ENCODE measurements around the gene GDPD2.

Gene GDPD2

DNA sequence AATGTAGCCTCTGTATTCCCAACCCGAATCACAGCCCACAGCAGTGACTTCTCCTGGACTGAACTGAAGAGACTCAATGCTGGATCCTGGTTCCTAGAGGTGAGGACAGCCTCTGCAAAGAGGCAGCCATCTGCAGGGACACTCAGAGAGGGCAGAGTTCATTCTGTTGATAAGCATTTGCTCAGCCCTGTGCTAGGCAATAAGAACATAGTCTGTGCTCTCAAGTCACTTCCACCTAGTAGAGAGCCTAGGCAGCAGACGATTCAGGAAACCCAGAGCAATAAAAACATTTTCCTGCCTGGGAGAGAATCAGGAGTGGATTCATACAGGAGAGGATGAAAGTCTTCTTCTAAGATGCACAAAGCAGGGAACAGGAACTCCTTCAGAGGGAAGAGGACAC lies 4.3 kb downstream of the GDPD2 start:
- DNase-seq (ENCODE audit: low read depth in 1 of 2, low spot score in 1 of 2) = no peak
- in situ Hi-C loops (cut with HindIII; ENCODE audit: low pct_unique_long_range_greater_than_20kb, low sequenced_read_pairs) = no loop called here
- TF ChIP-seq JUND (IDR thresholded peaks at IDR 0.05; ENCODE audit: low read depth) = no peak

DNA sequence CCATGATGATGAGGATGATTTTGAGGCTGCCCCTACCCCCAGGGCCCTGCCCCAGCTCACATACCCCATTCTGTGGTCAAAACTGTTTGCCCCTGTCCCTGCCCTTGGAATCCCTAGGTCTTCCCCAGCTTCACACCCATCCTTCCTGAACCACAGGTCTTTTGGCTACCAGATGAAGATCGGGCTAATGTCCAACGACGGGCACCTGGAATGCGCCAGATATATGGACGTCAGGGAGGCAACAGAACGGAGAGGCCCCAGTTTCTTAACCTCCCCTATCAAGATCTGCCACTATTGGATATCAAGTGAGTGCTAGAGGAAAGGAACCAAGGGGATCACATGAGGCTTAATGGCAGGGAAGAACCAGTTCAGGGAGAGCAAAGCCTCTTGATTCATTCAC lies 6.6 kb downstream of the GDPD2 start:
- in situ Hi-C loops (cut with HindIII; ENCODE audit: low pct_unique_long_range_greater_than_20kb, low sequenced_read_pairs) = no loop called here
- DNase-seq (ENCODE audit: low read depth in 1 of 2, low spot score in 1 of 2) = no peak
- no peak for TF ChIP-seq JUND (IDR thresholded peaks at IDR 0.05; ENCODE audit: low read depth)

GRCh38 chrX:70432936-70433847 lies 10.1 kb downstream of the GDPD2 start:
- TF ChIP-seq JUND (IDR thresholded peaks at IDR 0.05; ENCODE audit: low read depth) = no peak
- DNase-seq (ENCODE audit: low read depth in 1 of 2, low spot score in 1 of 2) = no peak
- in situ Hi-C loops (cut with HindIII; ENCODE audit: low pct_unique_long_range_greater_than_20kb, low sequenced_read_pairs) = no loop called here

GRCh38 chrX:70433848-70434351 lies 10.8 kb downstream of the GDPD2 start:
- in situ Hi-C loops (cut with HindIII; ENCODE audit: low pct_unique_long_range_greater_than_20kb, low sequenced_read_pairs) = no loop called here
- DNase-seq (ENCODE audit: low read depth in 1 of 2, low spot score in 1 of 2) = peak; percentile 37 to 71
- TF ChIP-seq JUND (IDR thresholded peaks at IDR 0.05; ENCODE audit: low read depth) = no peak

DNA sequence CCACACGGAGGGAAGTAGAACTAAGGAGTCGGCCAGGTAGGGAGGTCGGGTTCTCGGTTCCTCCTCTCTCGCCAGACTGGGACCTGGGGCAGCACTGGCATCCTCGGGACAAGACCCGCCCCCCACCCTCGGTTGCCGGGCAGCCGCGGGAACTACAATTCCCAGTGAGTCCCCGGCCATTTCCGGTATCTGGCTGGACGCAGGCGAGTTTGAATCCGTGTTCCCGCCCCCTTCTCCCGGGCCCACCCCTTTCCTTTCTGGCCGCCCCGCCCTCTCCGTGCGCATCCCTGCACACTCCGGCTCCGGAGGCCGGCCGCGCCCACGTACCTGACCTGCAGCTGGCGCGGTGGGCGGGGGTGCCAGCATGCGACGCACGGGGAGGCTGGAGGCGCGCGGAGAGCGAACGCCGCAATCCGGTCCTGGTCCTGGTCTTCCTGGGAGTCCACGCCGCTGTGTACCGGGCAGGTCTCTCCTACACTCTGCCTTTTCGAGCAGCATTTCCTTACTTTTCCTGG lies 11.3 kb downstream of the GDPD2 start:
- DNase-seq (ENCODE audit: low read depth in 1 of 2, low spot score in 1 of 2) = peak; percentile 74 to 87
- in situ Hi-C loops (cut with HindIII; ENCODE audit: low pct_unique_long_range_greater_than_20kb, low sequenced_read_pairs) = no loop called here

GRCh38 chrX:70434914-70435586 lies 11.9 kb downstream of the GDPD2 start:
- in situ Hi-C loops (cut with HindIII; ENCODE audit: low pct_unique_long_range_greater_than_20kb, low sequenced_read_pairs) = no loop called here
- no peak for DNase-seq (ENCODE audit: low read depth in 1 of 2, low spot score in 1 of 2)
- TF ChIP-seq JUND (IDR thresholded peaks at IDR 0.05; ENCODE audit: low read depth) = no peak

More for the DNA sequence above, 11.3 kb downstream of the GDPD2 start:
- no peak for TF ChIP-seq JUND (IDR thresholded peaks at IDR 0.05; ENCODE audit: low read depth)

- in situ Hi-C loops (cut with HindIII; ENCODE audit: low pct_unique_long_range_greater_than_20kb, low sequenced_read_pairs) = no loop called here
- no peak for DNase-seq (ENCODE audit: low read depth in 1 of 2, low spot score in 1 of 2)
- TF ChIP-seq JUND (IDR thresholded peaks at IDR 0.05; ENCODE audit: low read depth) = no peak
Observed at GRCh38 chrX:70436343-70436742, 13.2 kb downstream of the GDPD2 start.

DNA sequence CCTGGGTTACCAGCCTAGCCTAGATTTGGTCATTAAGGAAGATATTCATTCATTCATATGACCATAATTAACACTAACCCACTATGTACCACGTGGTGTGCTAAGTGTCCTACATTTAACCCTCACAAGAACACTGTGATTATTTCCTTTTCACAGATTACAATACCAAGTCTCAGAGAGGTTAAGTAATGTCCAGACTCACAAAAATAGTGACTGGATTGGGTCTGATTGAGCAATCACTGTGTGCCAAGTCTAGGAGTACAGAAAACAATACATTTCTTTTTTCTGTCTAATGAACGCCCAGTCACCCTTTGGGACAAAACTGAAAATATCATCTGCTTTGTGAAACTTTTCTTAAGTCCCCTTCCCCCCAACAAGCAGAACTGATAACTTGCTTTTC lies 13.9 kb downstream of the GDPD2 start:
- no peak for DNase-seq (ENCODE audit: low read depth in 1 of 2, low spot score in 1 of 2)
- in situ Hi-C loops (cut with HindIII; ENCODE audit: low pct_unique_long_range_greater_than_20kb, low sequenced_read_pairs) = no loop called here
- TF ChIP-seq JUND (IDR thresholded peaks at IDR 0.05; ENCODE audit: low read depth) = no peak

DNA sequence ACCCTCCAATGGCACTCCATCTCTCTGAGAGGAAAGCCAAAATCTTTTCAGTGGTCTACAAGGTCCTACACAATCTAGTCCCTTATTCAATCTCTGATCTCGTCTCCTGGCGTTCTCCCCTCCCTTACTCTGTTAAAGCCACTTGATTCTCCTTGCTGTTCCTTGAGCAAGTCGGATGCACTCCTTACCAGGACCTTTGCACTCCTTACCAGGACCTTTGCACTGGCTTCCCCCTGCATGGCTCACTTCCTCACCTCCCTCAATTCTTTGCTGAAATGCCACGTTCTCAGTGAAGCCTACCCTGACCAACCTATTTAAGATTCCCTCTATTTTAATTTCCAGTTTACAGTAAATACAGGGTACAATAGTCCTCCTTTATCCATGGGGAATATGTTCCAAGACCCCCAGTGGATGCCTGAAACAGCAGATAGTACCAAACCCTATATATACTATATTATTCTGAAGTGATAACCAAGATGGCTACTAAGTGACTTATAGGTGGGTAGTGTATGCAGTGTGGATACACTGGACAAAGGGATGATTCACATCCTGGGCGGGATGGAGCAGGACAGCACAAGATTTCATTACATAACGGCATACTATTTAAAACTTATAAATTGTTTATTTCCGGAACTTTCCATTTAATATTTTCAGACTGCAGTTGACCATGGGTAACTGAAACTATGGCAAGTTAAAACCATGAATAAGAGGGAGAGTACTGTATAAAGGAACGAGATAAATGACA lies 15.0 kb downstream of the GDPD2 start:
- DNase-seq (ENCODE audit: low read depth in 1 of 2, low spot score in 1 of 2) = no peak
- TF ChIP-seq JUND (IDR thresholded peaks at IDR 0.05; ENCODE audit: low read depth) = no peak
- in situ Hi-C loops (cut with HindIII; ENCODE audit: low pct_unique_long_range_greater_than_20kb, low sequenced_read_pairs) = no loop called here

GRCh38 chrX:70439016-70439415 lies 15.9 kb downstream of the GDPD2 start:
- in situ Hi-C loops (cut with HindIII; ENCODE audit: low pct_unique_long_range_greater_than_20kb, low sequenced_read_pairs) = no loop called here
- TF ChIP-seq JUND (IDR thresholded peaks at IDR 0.05; ENCODE audit: low read depth) = no peak
- DNase-seq (ENCODE audit: low read depth in 1 of 2, low spot score in 1 of 2) = no peak

GRCh38 chrX:70442224-70442623 lies 19.1 kb downstream of the GDPD2 start:
- no peak for DNase-seq (ENCODE audit: low read depth in 1 of 2, low spot score in 1 of 2)
- in situ Hi-C loops (cut with HindIII; ENCODE audit: low pct_unique_long_range_greater_than_20kb, low sequenced_read_pairs) = no loop called here
- TF ChIP-seq JUND (IDR thresholded peaks at IDR 0.05; ENCODE audit: low read depth) = no peak

- no peak for DNase-seq (ENCODE audit: low read depth in 1 of 2, low spot score in 1 of 2)
- TF ChIP-seq JUND (IDR thresholded peaks at IDR 0.05; ENCODE audit: low read depth) = no peak
- in situ Hi-C loops (cut with HindIII; ENCODE audit: low pct_unique_long_range_greater_than_20kb, low sequenced_read_pairs) = no loop called here
Observed at GRCh38 chrX:70444326-70444945, 21.3 kb downstream of the GDPD2 start, which contains the start of gene DLG3. DLG3 (plus strand) TSS chrX:70444835; CDS start chrX:70445202, 367 bp downstream.
